Fibroblast of the conjunctiva (primary cell): ENCODE measurements around the gene FNIP1.
"Not testable (repeated sequence)": the region's sequence is repeated elsewhere in the genome, so short reads cannot be mapped to it uniquely, and the experiment has no call there.

Experiments used
- DNase-seq: peaks from one replicate; pipeline ENCODE4 v3.0.0-alpha.2; 2010; ENCODE audit warnings: low read depth

FNIP1 gene

GRCh38 chr5:131635684-131636572, 160.9 kb downstream of the FNIP1 start:
- DNase-seq, result no peak

GRCh38 chr5:131634996-131635683, 161.7 kb downstream of the FNIP1 start, which contains the start of gene RAPGEF6:
TSS of gene RAPGEF6 (minus strand) at chr5:131635229. CDS start at chr5:131635030, 199 bp downstream.
- peak; percentile 100 for DNase-seq

GRCh38 chr5:131634666-131634995, 162.2 kb downstream of the FNIP1 start:
- no peak for DNase-seq

- DNase-seq, result no peak
These were observed 162.6 kb downstream of the FNIP1 start for GRCh38 chr5:131634238-131634637.

GRCh38 chr5:131633830-131634229, 163.0 kb downstream of the FNIP1 start:
- DNase-seq, result no peak

- DNase-seq, result no peak
These were observed 165.9 kb downstream of the FNIP1 start for GRCh38 chr5:131630963-131631350.

GRCh38 chr5:131630208-131630962, 166.4 kb downstream of the FNIP1 start:
- DNase-seq, result no peak

- no peak for DNase-seq
These were observed 167.8 kb downstream of the FNIP1 start for GRCh38 chr5:131628990-131629389.

GRCh38 chr5:131627207-131627865, 169.5 kb downstream of the FNIP1 start:
- DNase-seq, result no peak

- DNase-seq, result peak; percentile 21
These were observed 174.2 kb downstream of the FNIP1 start for GRCh38 chr5:131622633-131623032.

- not testable (repeated sequence) for DNase-seq
These were observed 175.7 kb downstream of the FNIP1 start for GRCh38 chr5:131621164-131621563.

- no peak for DNase-seq
These were observed 177.7 kb downstream of the FNIP1 start for GRCh38 chr5:131619102-131619501.

GRCh38 chr5:131617140-131617822, 179.5 kb downstream of the FNIP1 start:
- no peak for DNase-seq

GRCh38 chr5:131615957-131616356, 180.9 kb downstream of the FNIP1 start:
- DNase-seq, result no peak

GRCh38 chr5:131613423-131613822, 183.4 kb downstream of the FNIP1 start:
- DNase-seq, result no peak

- no peak for DNase-seq
These were observed 185.8 kb downstream of the FNIP1 start for GRCh38 chr5:131611064-131611381.

GRCh38 chr5:131610198-131611063, 186.4 kb downstream of the FNIP1 start:
- no peak for DNase-seq

GRCh38 chr5:131609774-131610173, 187.0 kb downstream of the FNIP1 start:
- DNase-seq, result no peak

- DNase-seq, result no peak
These were observed 188.2 kb downstream of the FNIP1 start for GRCh38 chr5:131608597-131608996.

- no peak for DNase-seq
These were observed 188.8 kb downstream of the FNIP1 start for GRCh38 chr5:131607903-131608540.
